CD4-positive, alpha-beta T cell treated with Interleukin-6 for 4 hours (primary cell): Measurements from ENCODE around the gene APOO.

Experiments used
- DNase-seq: peaks from one replicate; pipeline ENCODE4 v3.0.0-alpha.2; 2020; ENCODE audit warnings: mixed read lengths

APOO gene

GRCh38 chrX:23857363-23857762 lies 50.4 kb downstream of the APOO start:
- no peak for DNase-seq

DNA sequence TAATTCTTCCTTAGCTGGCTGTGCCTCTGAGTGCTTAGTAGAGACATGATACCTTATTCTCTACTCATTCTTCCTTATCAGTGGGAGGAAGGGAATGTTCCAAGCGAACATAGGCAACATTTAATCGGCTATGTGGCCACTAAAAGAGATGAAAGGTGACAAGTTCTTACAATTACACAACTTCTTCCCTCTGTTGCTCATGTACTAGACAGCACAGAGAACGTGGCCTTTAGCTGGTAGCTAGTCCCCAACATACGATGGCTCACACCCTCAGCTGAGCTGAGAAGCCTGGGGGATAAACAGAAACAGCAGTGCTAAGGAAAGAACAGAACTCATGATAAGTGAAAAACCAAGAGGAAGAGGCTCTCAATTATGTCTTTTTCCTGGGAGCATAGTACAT lies 52.2 kb downstream of the APOO start:
- DNase-seq: no peak

DNA sequence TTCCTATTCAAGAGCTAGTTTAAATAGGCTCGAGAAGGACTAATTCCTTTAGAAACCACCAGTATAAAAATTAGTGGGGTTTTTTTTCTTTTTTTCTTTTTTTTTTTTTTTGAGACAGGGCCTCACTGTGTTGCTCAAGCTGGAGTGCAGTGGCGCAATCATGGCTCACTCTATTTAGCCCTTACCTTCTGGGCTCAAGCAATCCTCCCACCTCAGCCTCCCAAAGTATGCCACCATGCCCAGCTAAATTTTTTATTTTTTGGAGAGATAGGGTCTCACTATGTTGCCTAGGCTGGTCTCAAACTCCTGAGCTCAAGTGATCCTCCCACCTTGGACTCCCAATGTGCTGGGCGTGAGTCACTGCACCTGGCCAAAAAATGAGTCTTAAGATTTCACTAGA lies 52.8 kb downstream of the APOO start:
- DNase-seq: no peak

DNA sequence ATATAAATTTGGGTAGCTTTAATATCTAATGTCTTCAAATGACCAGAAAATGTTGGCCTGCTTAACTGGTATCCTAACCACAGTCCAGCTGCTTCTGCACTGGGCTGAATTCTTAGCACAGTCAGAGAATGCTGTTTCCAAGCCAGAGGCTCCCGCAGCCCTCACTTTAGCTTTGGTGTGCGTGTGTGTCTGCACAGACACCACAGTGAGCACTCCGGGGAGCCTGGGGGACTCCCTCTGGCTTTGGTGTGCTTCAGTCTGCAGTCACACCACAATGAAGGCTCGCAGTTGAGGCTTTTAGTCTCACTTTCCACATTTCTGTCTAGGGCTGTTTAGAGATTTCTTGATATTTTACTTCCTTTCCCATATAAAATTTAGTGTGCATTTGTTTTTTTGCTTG lies 53.6 kb downstream of the APOO start:
- no peak for DNase-seq

DNA sequence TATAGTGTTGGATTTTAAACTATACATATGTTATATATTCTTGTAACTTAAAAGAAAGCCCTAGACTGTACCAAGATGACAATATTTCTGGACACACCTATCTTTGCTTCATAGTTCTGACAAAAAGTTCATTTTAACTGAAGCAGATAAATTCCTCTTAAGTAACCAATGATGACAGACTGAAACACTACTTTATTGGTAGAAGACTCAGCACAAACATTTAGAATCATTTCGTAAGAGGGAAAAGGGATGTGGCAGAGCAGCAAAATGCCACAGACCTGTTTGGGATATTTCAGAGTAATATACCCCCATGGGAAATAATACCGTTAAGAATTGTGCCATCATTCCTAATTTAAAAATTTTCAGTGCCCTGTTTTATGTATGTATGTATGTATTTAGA lies 56.2 kb downstream of the APOO start:
- DNase-seq: no peak

GRCh38 chrX:23849241-23849640 lies 58.5 kb downstream of the APOO start:
- DNase-seq: no peak

- no peak for DNase-seq
Observed at GRCh38 chrX:23845351-23845817, 62.4 kb downstream of the APOO start.

GRCh38 chrX:23844502-23845138 lies 63.1 kb downstream of the APOO start:
- no peak for DNase-seq

GRCh38 chrX:23841847-23842522 lies 65.8 kb downstream of the APOO start:
- no peak for DNase-seq

DNA sequence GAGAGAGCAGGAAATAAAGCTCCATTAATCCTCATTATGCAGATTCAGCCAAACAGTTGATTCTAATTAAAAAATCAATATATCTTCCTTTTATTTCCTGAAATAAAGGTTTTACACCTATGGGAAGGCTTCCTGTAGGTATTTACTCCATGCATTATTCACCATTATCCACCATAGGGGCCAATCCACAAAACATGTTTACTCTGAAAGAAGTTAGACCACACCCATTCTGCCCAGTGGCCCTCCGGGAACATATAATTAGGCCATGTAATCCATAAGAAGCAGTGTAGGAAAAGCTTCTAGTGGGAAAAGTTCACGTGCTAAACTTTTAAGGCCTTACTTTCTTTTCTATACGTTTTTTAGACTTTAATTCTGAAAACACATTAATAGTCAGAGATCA lies 67.1 kb downstream of the APOO start:
- DNase-seq: no peak

DNA sequence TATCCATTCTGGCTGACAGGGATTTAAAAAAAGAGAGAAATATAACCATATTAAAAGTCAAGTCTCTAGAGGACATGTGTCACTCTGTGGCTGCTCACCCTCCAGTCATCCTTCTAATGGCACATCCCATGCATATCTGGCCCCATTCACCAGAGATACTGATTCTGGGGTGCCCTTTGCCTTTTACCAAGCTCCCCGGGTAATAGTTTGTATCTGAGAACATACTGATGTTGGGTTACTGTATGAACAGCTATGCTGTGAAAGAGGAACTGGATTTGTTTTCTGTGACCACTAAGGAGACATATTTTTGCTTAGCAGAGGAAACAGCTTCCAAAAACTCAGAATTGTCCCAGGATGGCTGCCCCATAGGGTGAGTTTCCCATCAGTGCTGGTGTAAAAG lies 68.8 kb downstream of the APOO start:
- no peak for DNase-seq

DNA sequence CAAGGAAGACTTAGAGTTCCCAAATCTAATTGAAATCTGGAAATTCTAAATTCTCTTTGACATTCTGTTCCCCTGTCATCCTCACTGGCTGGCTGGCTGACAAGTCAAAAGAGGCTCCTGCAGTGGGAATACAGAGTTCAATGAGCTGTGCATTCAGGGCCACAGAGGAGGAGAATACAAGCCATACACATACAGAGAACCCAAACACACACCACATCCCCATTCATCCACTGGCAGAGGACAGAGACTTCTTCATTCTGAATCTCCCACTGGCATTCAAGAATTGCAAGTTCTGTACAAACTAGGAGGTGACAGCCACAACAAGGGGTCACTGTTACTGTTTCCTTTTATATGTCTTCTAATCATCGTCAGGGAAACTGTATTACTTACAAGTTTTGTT lies 75.0 kb downstream of the APOO start:
- no peak for DNase-seq

GRCh38 chrX:23828881-23829280 lies 78.9 kb downstream of the APOO start:
- DNase-seq: no peak

DNA sequence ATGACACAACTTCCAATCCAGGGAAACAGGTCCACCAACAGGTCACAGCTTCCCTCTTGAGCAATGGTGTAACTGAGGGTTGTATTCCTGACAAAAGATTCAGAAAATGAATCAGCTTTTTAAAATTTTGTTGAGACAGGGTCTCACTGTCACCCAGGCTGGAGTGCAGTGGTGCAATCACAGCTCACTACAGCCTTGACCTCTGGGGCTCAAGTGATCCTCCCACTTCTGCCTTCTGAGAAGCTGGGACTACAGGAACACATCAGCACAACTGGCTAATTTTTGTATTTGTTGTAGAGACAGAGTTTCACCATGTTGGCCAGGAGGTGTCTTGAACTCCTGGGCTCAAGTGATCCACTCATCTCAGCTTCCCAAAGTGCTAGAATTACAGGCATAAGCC lies 81.1 kb downstream of the APOO start:
- DNase-seq: no peak

- no peak for DNase-seq
Observed at GRCh38 chrX:23826216-23826615, 81.5 kb downstream of the APOO start.

DNA sequence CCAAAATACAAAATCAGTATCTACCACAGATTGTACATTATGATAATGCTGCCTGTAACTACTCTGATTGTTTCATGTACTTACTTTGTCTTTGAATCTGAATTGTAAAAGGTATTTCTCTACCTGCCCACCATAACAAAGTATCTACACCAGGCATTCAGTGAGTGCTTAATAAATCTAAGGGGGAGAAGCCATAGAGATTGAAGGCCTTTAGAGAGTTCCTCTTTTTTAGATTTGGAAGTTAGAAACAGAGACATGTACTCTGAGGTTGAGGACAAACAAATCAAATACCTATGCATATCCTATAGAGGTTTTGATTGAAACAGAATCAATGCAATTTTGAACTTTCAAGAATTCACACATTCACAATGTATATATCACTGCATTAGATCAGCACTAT lies 82.1 kb downstream of the APOO start:
- no peak for DNase-seq

GRCh38 chrX:23822841-23823240 lies 84.9 kb downstream of the APOO start:
- DNase-seq: no peak

- no peak for DNase-seq
Observed at GRCh38 chrX:23822397-23822796, 85.3 kb downstream of the APOO start.

GRCh38 chrX:23821847-23822246 lies 85.9 kb downstream of the APOO start:
- DNase-seq: no peak

- DNase-seq: no peak
Observed at GRCh38 chrX:23820235-23820782, 87.4 kb downstream of the APOO start.

GRCh38 chrX:23819385-23820234 lies 88.1 kb downstream of the APOO start:
- DNase-seq: no peak

- DNase-seq: no peak
Observed at GRCh38 chrX:23817979-23818336, 89.8 kb downstream of the APOO start.

GRCh38 chrX:23816179-23816578 lies 91.6 kb downstream of the APOO start:
- DNase-seq: no peak

DNA sequence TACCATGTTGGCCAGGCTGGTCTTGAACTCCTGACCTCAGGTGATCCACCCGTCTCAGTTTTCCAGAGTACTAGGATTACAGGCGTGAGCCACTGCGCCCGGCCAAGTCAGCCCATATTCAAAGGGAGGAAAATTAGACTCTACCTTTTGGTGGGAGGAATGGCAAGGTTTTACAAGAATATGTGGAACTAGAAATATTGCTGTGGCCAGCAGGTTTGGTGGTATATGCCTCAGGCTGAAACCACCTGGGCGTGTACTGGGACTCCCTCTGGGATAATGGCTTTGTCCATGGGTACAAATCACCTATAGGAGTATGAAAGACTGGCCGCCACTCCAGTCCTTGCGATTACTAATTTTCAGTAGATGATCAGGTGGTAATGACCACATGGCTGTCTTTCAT lies 92.4 kb downstream of the APOO start:
- DNase-seq: no peak
